Activated CD4-positive, alpha-beta T cell treated with anti-CD3 and anti-CD28 coated beads, Interleukin-2, amount 50 U/mL, for 4 hours (primary cell): ENCODE data around the gene ZDHHC11.
"Not testable (repeated sequence)": the region's sequence is repeated elsewhere in the genome, so short reads cannot be mapped to it uniquely, and the experiment has no call there.

Source experiments
- DNase-seq, 2 experiments: peaks; one replicate each; pipeline ENCODE4 v3.0.0-alpha.2; 2020

Gene ZDHHC11

DNA sequence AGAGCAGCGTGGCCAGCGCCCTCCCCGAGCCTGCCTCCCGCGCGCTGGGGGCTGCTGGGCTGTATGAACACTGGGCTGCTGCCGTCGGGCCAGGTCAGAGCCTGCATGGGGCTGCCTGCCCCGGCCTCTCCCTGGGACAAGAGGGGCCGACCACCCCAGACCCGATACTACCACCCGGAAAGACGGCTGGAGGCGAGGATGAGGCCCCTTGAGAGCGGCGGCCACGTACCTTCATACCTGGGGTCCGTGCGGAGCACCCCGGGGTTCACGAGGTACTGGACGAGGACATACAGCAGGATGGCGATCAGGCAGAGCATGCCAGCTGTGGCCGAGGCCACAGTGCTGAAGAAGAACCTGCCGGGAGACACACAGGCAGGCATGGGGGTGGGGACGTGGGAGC is 7.4 kb downstream of the ZDHHC11 start:
- not testable (repeated sequence) for DNase-seq

DNA sequence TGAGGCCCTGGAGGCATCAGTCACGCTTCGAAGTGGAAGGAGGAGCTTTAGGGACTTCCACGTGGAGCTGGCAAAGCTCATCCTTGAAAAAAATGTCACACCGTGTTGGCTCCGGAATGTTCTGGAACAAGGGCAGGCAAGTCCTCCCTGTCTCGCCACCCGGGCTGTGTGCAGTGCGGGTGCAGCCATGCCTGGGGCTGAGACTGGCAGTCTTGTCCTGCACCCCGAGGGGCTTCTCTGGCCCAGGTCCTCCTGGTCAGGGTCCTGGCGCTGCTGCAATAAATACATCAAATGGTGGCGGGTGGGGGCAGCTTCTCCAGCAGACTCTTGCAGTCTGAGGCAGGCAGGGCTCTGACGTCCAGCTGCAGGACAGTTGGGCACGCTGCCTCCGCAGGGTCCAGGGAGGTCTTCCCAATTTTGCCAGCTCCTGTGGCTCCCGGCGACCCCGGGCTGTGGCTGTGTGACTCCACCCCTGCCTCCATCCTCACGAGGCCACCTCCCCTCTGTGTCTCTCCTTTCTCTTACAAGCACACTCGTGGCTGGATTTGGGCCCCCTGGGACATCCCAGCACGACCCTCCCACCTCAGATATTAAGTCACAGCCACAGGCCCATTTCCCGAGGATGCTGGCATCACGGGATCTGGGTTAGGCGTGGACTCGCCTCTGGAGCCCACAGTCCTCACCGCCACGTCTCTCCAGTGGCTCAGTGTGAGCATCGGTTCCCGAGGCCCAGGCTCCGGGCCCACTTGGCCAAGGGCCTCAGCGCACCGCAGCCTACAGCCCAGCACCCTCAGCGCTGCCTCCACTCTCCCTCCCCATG is 8.2 kb downstream of the ZDHHC11 start:
- DNase-seq = not testable (repeated sequence)

DNA sequence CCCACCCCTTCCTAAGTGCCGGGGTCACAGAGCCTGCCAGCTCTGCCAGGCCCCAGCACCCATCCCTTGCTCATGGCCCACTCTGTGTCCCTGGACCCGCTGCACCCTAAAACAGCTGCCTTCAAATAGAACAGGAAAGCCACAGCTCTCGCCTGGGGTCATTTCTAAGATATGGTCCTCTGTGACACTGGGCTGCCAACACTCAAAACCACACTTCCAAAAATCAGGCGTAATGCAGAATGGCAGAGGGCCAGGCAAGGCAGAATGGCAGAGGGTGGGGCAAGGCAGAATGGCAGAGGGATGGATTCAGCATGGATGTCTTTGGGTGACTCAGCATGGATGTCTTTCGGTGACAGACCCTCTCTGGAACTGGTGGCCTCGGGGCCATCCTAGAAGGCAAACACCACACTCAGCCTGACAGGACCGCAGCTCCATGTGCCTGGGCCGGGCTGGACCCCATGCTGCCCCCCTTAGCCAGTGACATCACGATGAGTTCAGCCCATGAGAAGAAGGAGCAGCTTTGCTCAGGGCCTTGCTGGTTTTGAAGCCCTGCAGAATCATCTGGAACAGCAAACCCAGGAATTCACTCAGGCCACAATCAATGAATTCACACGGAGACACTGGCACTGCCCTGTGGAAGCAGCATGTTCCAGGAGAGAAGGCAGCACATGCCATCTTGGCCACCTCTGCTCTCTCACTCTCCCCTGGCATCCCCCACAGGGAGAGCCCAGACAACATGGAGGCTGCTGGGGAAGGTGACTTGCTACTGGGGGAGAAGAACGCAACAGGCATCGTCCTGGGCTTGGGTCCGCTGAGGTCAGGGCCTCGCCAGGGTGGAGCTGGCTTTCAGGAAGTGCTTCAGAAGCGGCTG is 9.0 kb downstream of the ZDHHC11 start:
- not testable (repeated sequence) for DNase-seq

DNA sequence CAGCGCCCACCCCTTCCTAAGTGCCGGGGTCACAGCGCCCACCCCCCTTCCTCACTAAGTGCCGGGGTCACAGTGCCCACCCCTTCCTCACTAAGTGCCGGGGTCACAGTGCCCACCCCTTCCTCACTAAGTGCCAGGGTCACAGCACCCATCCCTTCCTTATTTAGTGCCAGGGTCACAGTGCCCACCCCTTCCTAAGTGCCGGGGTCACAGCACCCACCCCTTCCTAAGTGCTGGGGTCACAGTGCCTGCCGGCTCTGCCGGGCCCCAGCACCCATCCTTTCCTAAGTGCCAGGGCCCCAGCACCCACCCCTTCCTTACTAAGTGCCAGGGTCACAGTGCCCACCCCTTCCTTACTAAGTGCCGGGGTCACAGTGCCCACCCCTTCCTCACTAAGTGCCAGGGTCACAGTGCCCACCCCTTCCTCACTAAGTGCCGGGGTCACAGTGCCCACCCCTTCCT is 9.8 kb downstream of the ZDHHC11 start:
- not testable (repeated sequence) for DNase-seq

DNA sequence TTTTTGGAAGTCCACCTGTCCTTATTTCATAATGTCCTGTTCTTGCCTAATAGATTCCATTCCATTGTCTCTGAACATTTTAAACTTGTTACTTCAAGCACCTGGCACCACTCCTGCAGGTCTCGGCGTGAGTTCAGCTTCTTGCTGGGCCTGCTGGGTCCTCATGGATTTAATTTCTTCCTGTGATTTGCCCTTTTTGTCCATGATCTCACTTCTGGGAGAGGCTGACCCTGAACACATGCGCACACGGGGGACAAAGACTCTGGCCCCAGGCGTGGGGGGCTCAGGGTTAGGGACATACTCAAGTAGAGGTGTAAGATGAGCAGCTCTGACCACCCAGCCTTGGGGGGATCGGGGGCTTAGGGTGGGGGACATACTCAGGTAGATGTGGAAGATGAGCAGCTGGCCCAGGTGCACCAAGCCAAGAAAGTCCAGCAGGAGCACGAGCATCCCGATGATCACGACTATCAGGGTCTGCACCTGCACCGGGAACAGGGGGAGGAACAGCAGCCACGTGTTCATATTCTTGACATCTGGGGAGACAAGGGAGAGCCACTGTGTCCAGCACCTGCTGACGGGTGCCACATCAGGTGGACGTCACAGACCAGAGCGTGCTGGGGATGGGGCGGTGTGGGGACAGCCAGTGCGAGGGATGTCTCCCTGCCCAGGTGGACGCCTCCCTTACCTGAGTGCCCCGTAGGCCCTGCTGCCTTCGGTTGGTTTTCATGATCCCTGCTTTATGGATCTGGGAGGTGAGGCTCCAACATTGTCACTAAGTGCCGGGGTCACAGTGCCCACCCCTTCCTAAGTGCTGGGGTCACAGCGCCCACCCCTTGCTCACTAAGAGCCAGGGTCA is 10.4 kb downstream of the ZDHHC11 start:
- not testable (repeated sequence) for DNase-seq

DNA sequence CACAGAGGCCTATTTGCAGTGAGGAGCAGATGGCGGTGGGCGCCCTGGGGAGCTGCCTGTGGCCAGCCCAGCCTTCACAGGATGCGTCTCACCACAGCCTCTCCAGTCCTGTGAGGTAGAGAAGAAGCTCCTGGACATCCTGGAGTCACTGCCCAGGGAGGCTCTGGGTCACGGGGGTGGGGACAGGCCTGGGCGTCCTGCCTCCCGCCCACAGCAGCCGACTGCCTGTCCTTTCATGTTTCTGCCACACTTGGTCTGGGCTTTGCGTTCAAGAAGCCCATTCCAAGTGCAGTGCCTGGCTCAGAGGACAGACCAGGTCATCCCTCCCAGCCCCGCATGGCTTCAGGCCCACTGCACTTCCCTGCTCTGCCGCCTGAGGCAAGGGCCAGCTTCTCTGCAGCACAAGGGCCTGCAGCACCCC is 12.3 kb downstream of the ZDHHC11 start:
- not testable (repeated sequence) for DNase-seq

DNA sequence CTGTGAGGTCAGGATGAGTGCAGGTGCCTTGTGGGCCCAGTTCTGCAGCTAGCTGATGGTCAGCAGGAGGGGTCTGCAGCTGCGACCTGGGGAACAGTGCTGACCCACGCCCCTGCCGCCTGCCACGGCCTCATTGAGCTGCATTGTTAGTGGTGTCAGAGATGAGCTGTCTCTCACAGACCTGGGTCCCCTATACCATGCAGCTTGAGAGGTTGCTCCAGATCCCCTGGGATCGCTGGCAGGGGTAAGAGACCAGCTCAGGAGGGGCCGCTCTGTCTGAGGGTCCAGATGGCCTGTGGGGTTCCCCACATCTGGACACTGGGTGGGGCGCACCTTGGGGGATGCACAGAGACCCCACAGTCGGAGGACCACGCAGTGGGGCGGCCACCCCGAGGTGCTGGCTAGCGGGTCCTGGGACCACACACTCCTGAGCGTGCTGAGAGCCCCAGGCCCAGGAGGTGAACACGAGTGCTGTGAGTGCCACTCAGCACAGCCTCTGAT is 13.1 kb downstream of the ZDHHC11 start:
- DNase-seq = not testable (repeated sequence)

DNA sequence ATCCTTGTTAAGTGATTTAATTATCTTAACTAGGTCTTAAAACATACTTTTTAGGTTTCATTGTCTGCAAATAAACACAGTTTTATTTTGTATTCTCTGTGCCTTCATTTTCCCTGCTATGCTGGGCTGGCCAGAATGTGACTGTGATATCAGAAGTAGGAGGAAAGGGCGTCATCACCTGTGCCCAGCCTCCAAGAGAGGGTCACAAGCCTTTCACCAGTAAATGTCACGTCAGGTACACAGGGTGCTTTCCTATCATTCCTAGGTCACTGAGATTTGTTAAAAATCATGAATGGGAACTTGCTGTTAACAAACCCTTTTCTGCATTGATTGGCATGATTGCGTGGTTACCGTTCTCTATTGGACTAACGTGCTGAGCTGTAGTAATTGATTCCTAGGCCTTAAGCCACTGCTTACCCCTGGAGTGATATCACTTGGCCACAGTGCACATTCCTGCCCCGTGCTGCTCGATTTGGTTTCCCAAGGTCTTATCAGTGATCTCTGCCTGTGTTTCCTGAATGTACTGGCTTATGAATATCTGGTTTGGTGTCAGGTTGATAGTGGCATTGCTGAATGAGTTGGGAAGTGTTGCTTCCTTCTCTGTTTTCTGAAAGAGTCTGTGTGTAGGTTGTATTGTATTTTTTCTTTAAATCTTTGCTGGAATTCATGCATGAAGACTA is 14.7 kb downstream of the ZDHHC11 start:
- DNase-seq = not testable (repeated sequence)

DNA sequence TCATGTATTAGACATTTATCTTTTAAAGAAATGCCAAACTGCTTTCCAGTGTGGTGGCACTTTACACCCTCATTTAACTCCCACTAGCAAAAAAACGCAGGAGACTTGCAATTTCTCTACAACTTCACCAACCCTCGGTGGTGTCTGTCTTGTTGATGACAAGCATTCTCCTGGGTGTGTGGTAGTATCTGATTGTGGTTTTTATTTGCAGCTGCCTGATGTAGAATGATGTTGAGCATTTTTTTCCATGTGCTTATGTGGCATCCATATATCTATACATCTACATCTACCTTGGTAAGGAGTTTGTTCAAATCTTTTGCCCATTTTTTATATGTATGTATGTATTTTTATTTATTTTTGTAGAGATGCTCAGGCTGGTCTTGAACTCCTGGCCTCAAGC is 16.8 kb downstream of the ZDHHC11 start:
- not testable (repeated sequence) for DNase-seq

DNA sequence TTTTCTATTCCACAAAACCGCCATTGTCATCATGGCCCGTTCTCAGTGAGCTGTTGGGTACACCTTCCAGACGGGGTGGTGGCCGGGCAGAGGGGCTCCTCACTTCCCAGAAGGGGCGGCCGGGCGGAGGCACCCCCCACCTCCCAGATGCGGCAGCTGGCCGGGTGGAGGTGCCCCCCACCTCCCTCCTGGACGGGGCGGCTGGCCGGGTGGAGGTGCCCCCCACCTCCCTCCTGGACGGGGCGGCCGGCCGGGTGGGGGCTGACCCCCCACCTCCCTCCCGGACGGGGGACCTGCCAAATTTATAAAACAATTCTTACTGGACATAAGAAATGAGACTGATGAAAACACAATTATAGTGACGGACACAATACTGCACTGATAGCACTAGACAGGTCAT is 22.6 kb downstream of the ZDHHC11 start:
- not testable (repeated sequence) for DNase-seq

DNA sequence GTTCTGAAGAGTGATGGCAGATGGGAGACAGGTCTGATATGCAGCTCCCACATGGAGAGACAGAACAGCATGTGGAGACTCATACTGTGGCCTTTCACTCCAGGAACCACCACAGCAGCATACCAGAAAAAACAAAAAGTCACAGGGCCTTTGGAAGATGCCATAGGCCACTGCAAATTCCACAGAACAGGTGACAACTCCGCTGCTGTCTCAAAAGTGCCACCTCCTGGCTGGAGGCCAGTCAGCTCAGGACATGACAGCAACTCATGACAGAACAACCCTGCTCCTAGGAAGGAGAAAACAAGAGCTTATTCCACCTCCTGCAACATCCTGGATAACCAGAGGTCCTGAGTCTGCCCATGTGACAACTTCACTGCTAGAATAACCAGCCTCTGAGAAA is 25.2 kb downstream of the ZDHHC11 start:
- not testable (repeated sequence) for DNase-seq

DNA sequence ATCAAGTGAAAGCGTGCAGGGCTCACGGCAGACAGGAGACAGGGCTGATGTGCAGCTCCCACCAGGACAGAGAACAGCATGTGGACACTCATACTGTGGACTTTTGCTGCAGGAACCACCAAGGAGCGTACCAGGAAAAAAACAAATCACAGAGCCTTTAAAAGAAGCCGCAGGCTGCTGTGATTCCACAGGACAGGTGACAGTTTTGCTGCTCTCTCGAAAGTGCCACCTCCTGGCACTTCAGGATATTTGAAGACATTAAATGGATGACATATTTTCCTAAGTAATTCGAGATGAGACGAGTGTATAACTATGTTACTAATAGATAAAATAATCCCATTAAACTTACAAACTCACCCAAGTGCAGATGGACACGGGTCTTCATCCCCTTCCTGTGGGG is 29.3 kb downstream of the ZDHHC11 start:
- no peak for DNase-seq

DNA sequence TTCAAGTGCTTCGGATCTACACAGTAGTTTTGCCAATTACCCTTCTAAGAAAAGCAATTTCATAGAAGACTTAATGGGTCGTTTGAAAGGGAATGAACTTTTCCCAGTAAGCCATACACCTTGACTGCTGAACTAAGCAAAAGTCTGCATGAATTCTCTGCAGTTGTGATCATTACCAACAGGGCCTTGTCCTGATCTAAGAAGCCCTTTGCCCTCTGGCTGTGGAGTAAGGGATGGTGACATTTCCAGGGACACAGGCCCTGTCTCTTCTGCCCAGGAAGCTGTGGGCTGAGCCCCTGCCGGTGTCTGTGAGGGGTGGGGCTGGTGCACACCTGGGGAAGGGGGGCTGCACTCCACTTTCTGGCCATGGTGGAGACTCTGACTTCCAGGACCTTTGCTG is 30.5 kb downstream of the ZDHHC11 start:
- DNase-seq = no peak

DNA sequence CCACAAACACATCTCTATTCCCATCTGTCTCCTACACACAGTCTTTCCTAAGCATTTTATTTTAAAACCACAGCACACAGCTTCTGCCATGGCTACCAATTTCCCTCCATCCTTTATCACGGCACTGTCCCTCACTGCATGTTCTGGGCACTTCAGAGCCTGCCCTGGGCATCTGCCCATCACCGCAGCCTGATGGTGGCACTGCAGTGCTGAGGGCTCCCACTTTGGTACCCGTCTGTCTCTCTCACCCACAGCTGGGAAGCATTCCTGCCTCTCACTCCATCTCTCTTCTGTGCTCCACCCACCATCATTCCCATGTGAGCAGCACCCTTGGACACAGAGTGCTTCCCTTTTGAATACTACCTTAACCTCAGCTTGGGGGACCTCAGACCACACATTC is 31.7 kb downstream of the ZDHHC11 start:
- DNase-seq = no peak

DNA sequence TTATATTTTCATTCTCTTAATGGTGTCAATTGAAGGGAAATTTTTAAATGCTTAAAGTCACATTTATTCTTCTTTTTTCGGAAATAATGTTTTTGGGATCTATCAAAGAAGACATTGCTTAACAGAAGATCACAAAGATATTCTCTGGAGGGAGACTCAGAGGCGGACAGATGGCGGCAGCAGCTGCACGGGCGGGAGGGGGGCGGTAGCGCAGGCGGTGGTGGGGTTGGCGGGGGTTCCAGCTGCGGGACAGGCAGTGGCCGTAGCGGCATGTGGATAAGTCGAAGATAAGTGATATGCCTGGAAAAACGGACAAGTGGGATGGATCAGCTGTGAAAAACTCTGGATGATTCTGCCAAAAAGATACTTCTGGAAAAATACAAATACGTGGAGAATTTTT is 34.6 kb downstream of the ZDHHC11 start:
- DNase-seq = no peak

DNA sequence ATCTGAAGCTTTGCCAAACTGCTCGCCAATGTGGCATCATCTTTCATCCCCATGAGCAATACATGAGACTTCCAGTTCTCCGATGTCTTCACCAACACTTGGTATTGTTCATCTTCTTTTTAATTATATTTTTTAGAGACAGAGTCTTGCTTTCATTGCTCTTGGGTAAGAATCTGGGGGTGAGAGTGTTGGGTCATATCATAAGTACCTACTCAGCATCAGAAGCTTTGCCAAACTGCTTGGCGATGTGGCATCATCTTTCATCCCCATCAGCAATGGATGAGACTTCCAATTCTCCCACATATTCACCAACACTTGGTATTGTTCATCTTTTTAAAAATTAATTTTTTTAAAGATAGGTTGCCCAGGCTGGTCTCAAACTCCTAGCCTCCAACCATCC is 35.3 kb downstream of the ZDHHC11 start:
- no peak for DNase-seq

DNA sequence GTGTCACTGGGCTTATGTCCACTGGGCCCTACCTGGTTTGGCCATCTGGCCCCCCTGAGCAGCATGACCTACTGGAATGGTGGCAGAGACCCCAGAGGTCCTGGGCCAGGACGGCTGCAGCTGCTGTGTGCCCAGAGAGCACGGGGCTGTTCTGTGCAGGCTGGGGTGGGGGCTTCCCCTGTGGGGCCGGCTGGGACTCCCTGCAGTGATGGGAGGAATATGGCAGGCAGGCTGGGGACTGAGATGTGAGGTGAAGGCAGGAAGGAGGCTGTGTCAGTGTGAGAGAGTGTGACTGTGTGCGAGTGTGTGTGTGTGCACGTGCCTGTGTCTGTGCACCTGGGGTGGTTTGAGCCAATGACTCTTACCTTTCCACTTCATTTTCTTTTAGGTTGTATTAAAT is 37.2 kb downstream of the ZDHHC11 start:
- DNase-seq = not testable (repeated sequence)

DNA sequence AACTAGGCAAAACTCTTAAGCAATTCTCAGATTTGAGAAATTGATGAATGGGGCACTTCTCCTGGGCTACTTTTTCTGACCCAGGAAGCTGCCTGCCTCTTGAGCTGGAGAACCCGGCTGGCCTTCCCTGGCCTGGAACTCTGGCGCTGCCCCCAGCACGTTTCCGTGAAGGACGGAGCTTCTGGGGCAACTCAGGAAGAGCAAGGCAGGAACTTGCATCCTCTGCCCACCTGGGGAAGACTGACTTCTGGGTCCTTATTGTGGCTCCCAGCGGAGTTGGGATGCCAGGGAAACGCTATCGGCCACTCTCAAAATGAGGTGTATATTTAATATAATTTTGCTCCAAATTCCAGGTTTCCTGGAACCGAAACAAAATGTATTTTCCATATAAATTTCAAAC is 39.4 kb downstream of the ZDHHC11 start:
- DNase-seq = not testable (repeated sequence)

DNA sequence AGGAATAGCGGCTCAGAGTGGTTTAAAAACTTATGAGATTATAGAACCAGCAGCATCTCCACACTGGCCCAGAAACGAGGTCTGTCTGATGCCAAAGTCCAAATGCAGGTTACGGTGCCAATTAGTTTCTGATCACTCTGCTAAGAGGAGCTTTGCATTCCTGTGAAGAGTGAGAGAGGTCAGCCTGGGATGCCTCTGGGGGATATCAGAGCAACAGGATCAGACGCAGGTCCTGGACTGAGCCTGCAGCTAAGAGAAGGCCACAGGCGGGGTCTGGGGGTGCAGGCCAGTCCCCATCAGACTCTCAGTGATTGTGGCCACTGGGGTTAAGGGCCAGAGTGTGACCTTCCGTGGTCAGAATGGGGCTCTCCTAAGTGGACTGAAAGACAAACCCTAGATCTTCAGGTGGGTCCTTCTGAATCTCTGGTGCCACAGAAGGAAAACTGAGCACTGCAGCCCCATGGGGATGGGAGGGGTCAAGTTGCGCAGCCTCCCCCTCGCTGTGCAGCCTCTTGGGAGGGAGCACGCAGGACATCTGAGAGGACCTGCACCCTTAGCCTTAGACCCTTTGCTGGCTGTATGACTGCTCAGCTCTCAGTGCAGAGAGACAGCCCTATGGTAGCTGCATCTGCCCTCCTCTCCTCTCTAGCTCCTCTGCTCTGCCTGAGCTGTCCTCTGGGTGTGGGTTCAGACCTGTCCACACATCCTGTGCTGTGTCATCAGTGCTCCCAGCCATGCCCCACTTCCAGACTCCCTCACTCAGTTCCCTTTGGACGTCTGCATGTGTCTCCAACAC is 42.9 kb downstream of the ZDHHC11 start:
- DNase-seq = not testable (repeated sequence)

DNA sequence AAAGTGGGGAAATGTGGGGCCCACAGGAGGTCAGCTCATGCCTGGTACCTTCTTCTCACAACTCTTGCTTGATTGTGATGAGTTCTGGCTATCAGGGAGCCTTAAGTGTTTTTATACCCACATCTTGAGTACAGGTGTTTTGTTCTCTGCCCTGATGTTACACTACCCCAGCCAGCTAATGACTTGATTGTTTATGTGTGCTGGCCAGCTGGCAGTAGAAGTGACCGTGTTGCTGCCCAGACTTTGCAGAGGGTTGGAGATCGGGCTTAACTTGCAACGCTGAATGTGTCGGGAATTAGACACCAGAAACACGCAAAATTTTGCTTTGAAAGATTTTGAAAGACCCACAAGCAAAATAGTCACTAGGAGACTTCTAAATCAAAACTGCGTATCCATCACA is 49.3 kb downstream of the ZDHHC11 start:
- DNase-seq = no peak

DNA sequence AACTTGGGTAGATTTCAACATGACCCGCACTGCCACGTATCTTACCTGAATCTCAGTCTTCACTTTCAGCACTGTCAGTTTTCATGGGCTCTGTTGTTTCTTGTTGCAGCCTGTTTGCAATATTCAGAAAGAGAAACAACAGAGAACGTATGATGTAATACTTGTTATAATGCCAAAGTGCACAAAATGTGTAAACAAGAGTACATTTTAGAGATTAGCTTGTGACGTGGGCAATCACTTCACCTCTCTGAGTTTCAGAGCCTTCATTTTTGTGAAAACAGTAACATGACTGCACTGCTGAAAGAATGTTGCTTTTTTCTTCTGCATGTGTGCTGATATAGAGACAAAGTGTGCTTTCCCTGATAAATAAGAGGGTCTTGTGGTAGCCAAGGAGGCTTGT is 49.7 kb downstream of the ZDHHC11 start:
- DNase-seq = not testable (repeated sequence)
